ENCODE results near the gene FAIM2. TPM values are rescaled to one million over a fixed set of nuclear protein-coding genes. Genes with fewer than 3 reads are reported as not detected.

FAIM2 gene
- total and polyA plus RNA-seq, 2 donors (not counting 3 experiments of a cell fraction or from before 2014, with no cell fraction given) = 0.01 TPM; not detected in 1

- H3K9me1 ChIP-seq (replicated peaks; ENCODE audit: control insufficient read depth, extremely low read depth, insufficient read depth, low read length) = no peaks in the 10 kb centered on the region
- no peak overlapping the region for H3K9ac ChIP-seq (replicated peaks; ENCODE audit: extremely low read depth, insufficient read depth, low read length)
- no peaks in the 10 kb centered on the region for H3K79me2 ChIP-seq (ENCODE audit: control insufficient read depth, insufficient read depth, low read length)
- dilution Hi-C loops (cut with MboI; ENCODE audit: extremely low pct_ligation_motif_present, low sequenced_read_pairs) = no loop called here
- no peaks in the 10 kb centered on the region for H3K36me3 ChIP-seq (ENCODE audit: control insufficient read depth in 2 of 2, extremely low read depth in 1 of 2, insufficient read depth in 2 of 2, low read length in 2 of 2)
- DNase-seq (ENCODE audit: low read depth, low spot score) (no peak), FAIRE-seq (peak; percentile 37)
- BruUV-seq (replicated peaks) = no TSS peak
- H4K20me1 ChIP-seq (replicated peaks; ENCODE audit: control insufficient read depth, extremely low read depth, insufficient read depth, low read length) = no peaks in the 10 kb centered on the region
- H3K4me1 ChIP-seq (ENCODE audit: control insufficient read depth, extremely low read depth, insufficient read depth, low read length) = peaks cover 16% of the 10 kb centered on the region
- H3K27me3 ChIP-seq (ENCODE audit: control insufficient read depth in 2 of 2, insufficient read depth in 2 of 2, low read length in 2 of 2) = no peaks in the 10 kb centered on the region
- CTCF ChIA-PET = interaction anchor here (0.8 to 3.2 kb wide), 9 partner anchors 12 to 135 kb away, joined by 3 to 16 read pairs (median 4); no protein-coding TSS in a partner anchor
- POLR2A ChIA-PET = no interaction called here
- H3K4me3 ChIP-seq (replicated peaks in 1 of 3; ENCODE audit: insufficient read depth in 1 of 3, low read depth in 1 of 3, low read length in 3 of 3) = no peak overlapping the region
- H3K9me3 ChIP-seq (replicated peaks; ENCODE audit: control insufficient read depth, insufficient read depth, low read length) = no peaks in the 10 kb centered on the region
- H3K4me2 ChIP-seq (ENCODE audit: insufficient read depth, low read length) = peak overlapping the region; percentile 63
- H3K27ac ChIP-seq (ENCODE audit: insufficient read depth, low read depth, low read length) = no peak overlapping the region
- intact Hi-C loops (cut with micrococcal nuclease) = loop anchor here (1.0 kb wide), 2 partner anchors 24 to 53 kb away; no protein-coding TSS in a partner anchor
- H2AFZ ChIP-seq (ENCODE audit: low read depth, low read length) = peak overlapping the region; percentile 65
- TF ChIP-seq CTCF (IDR thresholded peaks at IDR 0.05; ENCODE audit: extremely low read depth in 1 of 2, insufficient read depth in 1 of 2, low read depth in 1 of 2, low read length in 2 of 2) = no peak
- no peak for TF ChIP-seq FOS (IDR thresholded peaks at IDR 0.05; ENCODE audit: borderline replicate concordance, insufficient read depth, low read length)
- TF ChIP-seq JUN (IDR thresholded peaks at IDR 0.05; ENCODE audit: borderline replicate concordance, insufficient read depth, insufficient read length, low read depth) = no peak
- TF ChIP-seq POLR2A (IDR thresholded peaks at IDR 0.05; ENCODE audit: low read depth, low read length) = no peak
- TF ChIP-seq GATA2 (IDR thresholded peaks at IDR 0.05; ENCODE audit: insufficient read depth, insufficient read length, low read depth, low read length) = no peak
- TF ChIP-seq POLR2AphosphoS5 (IDR thresholded peaks at IDR 0.05; ENCODE audit: insufficient read depth, low read depth, low read length) = no peak
- no peak for TF ChIP-seq MAX (IDR thresholded peaks at IDR 0.05; ENCODE audit: insufficient read depth, insufficient read length)
- TF ChIP-seq EZH2 (IDR thresholded peaks at IDR 0.05; ENCODE audit: borderline replicate concordance, low read depth, low read length, severe bottlenecking) = no peak
- TF ChIP-seq MYC (IDR thresholded peaks at IDR 0.05; ENCODE audit: low read depth, low read length) = no peak
These were observed 17.2 kb upstream of the FAIM2 start for GRCh38 chr12:49920915-49921286.
